CD4-positive, alpha-beta T cell treated with Interleukin-6 for 4 hours (primary cell): ENCODE data around the gene ECE1.

Experiments used
- DNase-seq: peaks from one replicate; pipeline ENCODE4 v3.0.0-alpha.2; 2020; ENCODE audit warnings: mixed read lengths

ECE1 gene

GRCh38 chr1:21266119-21266774, 24.0 kb downstream of the ECE1 start:
- DNase-seq, result no peak

- no peak for DNase-seq
Measured at GRCh38 chr1:21265644-21266043, 24.6 kb downstream of the ECE1 start.

GRCh38 chr1:21264898-21265297, 25.4 kb downstream of the ECE1 start:
- DNase-seq, result no peak

- DNase-seq, result no peak
Measured at GRCh38 chr1:21263653-21264225, 26.5 kb downstream of the ECE1 start.

- DNase-seq, result no peak
Measured at GRCh38 chr1:21263052-21263429, 27.2 kb downstream of the ECE1 start.

GRCh38 chr1:21262293-21263051, 27.8 kb downstream of the ECE1 start:
- DNase-seq, result no peak

GRCh38 chr1:21261551-21262292, 28.5 kb downstream of the ECE1 start:
- DNase-seq, result no peak

GRCh38 chr1:21260405-21261125, 29.7 kb downstream of the ECE1 start:
- DNase-seq, result no peak

- no peak for DNase-seq
Measured at GRCh38 chr1:21259316-21260076, 30.8 kb downstream of the ECE1 start.

GRCh38 chr1:21258331-21259134, 31.7 kb downstream of the ECE1 start:
- DNase-seq, result peak; percentile 26

GRCh38 chr1:21257431-21258135, 32.7 kb downstream of the ECE1 start:
- DNase-seq, result no peak

- DNase-seq, result no peak
Measured at GRCh38 chr1:21256776-21257175, 33.5 kb downstream of the ECE1 start.

GRCh38 chr1:21255943-21256320, 34.3 kb downstream of the ECE1 start:
- no peak for DNase-seq

- DNase-seq, result peak; percentile 89
Measured at GRCh38 chr1:21255284-21255942, 34.9 kb downstream of the ECE1 start.

GRCh38 chr1:21254335-21254951, 35.8 kb downstream of the ECE1 start:
- no peak for DNase-seq

- DNase-seq, result no peak
Measured at GRCh38 chr1:21251773-21252471, 38.3 kb downstream of the ECE1 start.

GRCh38 chr1:21249940-21250493, 40.2 kb downstream of the ECE1 start:
- DNase-seq, result no peak
